K562 (cell line): ENCODE measurements around the gene WDR70. TPM values are rescaled to one million over a fixed set of nuclear protein-coding genes. Genes with fewer than 3 reads are reported as not detected.
"Not testable (repeated sequence)": the region's sequence is repeated elsewhere in the genome, so short reads cannot be mapped to it uniquely, and the experiment has no call there.

Experiments used
- BCLAF1 ChIP-seq, 2 experiments: fragments of 450-650 bp in 1 of 2; IDR thresholded peaks; 2 replicates each; pipeline ENCODE4 v1.6.1; 2011 to 2017; ENCODE audit warnings: low read depth in 2 of 2, antibody characterized with exemption in 1 of 2, borderline replicate concordance in 1 of 2, low read length in 1 of 2, mild to moderate bottlenecking in 1 of 2, mixed read lengths in 1 of 2; ENCODE audit not compliant: control insufficient read depth in 1 of 2
- CBX3 ChIP-seq, 2 experiments: IDR thresholded peaks; 1 replicate in 1 of 2; 2 replicates in 1 of 2; pipeline ENCODE4 v1.6.1; 2012; ENCODE audit warnings: inconsistent platforms in 2 of 2, low read length in 2 of 2, borderline replicate concordance in 1 of 2, control low read depth in 1 of 2
- CCNT2 ChIP-seq: IDR thresholded peaks from 2 replicates; pipeline ENCODE4 v1.6.1; 2011; ENCODE audit warnings: borderline replicate concordance, low read depth, mild to moderate bottlenecking, moderate library complexity, mixed read lengths, low read length; ENCODE audit not compliant: insufficient read length; ENCODE audit errors: extremely low read depth
- ELF1 ChIP-seq: fragments of 200-800 bp; sonication (Bioruptor generic); IDR thresholded peaks from 2 replicates; pipeline ENCODE4 v1.6.1; 2016; ENCODE audit warnings: missing genetic modification characterization, missing compliant biosample characterization
- EP400 ChIP-seq: fragments of 450-650 bp; IDR thresholded peaks from 2 replicates; pipeline ENCODE4 v1.6.1; 2017; ENCODE audit warnings: antibody characterized with exemption, mild to moderate bottlenecking, moderate library complexity
- JUND ChIP-seq, 2 experiments: IDR thresholded peaks; 2 replicates in 1 of 2; 3 replicates in 1 of 2; pipeline ENCODE4 v1.6.1; 2011; ENCODE audit warnings: borderline replicate concordance in 2 of 2, low read depth in 2 of 2, low read length in 2 of 2, improper control_type of control experiment in 1 of 2, missing biosample characterization in 1 of 2, missing genetic modification characterization in 1 of 2, missing genetic modification reagents in 1 of 2
- NR2C2 ChIP-seq, 2 experiments: fragments of 200-800 bp in 1 of 2; sonication (Bioruptor generic) in 1 of 2; sonication (generic) in 1 of 2; formaldehyde crosslinking in 1 of 2; IDR thresholded peaks; 2 replicates each; pipeline versions ENCODE4 v1.6.1 to v1.8.0; 2016 to 2022; ENCODE audit warnings: mild to moderate bottlenecking in 1 of 2, missing compliant biosample characterization in 1 of 2, missing genetic modification characterization in 1 of 2, missing genetic modification reagents in 1 of 2
- POLR2G ChIP-seq: fragments of 200-400 bp; formaldehyde crosslinking; IDR thresholded peaks from 2 replicates; pipeline ENCODE4 v1.6.1; 2017; ENCODE audit warnings: low read depth, mild to moderate bottlenecking, antibody characterized with exemption, low read length, moderate library complexity
- POLR2H ChIP-seq: IDR thresholded peaks from 2 replicates; pipeline ENCODE4 v1.6.1; 2016; ENCODE audit warnings: missing genetic modification characterization, low read depth, mild to moderate bottlenecking, control low read depth, missing compliant biosample characterization, moderate library complexity
- SOX6 ChIP-seq: fragments of 450-650 bp; IDR thresholded peaks from 2 replicates; pipeline ENCODE4 v1.6.1; 2014; ENCODE audit warnings: mild to moderate bottlenecking
- TCF7 ChIP-seq: sonication (generic); IDR thresholded peaks from 2 replicates; pipeline ENCODE4 v1.6.1; 2016; ENCODE audit warnings: antibody characterized with exemption, borderline replicate concordance
- ZBTB40 ChIP-seq, 2 experiments: fragments of 450-650 bp in 1 of 2; sonication (generic) in 1 of 2; formaldehyde crosslinking in 1 of 2; IDR thresholded peaks; 2 replicates each; pipeline versions ENCODE4 v1.7.1 to v1.9.0; 2016 to 2022; ENCODE audit warnings: inconsistent platforms in 1 of 2, mild to moderate bottlenecking in 1 of 2, missing genetic modification reagents in 1 of 2
- ZKSCAN1 ChIP-seq: fragments of 150-350 bp; IDR thresholded peaks from 2 replicates; pipeline ENCODE4 v1.6.1; 2016; ENCODE audit warnings: low read depth, low read length
- polyA plus RNA-seq, 8 experiments: library from polyadenylated mRNA; depleted of rRNA in 4 of 8; stranded (reverse) in 5 of 8; unstranded in 3 of 8; fragments of >200 nt; fragmentation: Nextera tagmentation in 2 of 8; fragmentation: Illumina TruSeq in 1 of 8; extraction: Ambion mirVana in 2 of 8; extraction: Trizol in 1 of 8; gene quantifications; 2 replicates each; pipeline versions ENCODE4 v1.2.1 to v1.2.3, GENCODE V29; 2011 to 2014; ENCODE audit warnings: inconsistent platforms in 1 of 8, missing spikeins in 1 of 8
- total RNA-seq, 7 experiments: library from RNA; depleted of rRNA in 6 of 7; stranded (reverse); fragments of >200 nt in 6 of 7; fragmentation: Illumina TruSeq in 2 of 7; extraction: Trizol in 2 of 7; gene quantifications; 2 replicates each; pipeline versions ENCODE4 v1.2.1 to v1.2.3, GENCODE V29; 2011 to 2021; ENCODE audit warnings: low replicate concordance in 1 of 7

Gene WDR70
- total and polyA plus RNA-seq, 9 of the 15 experiments (the other 6 are each of a cell fraction or from before 2014, with no cell fraction given) = 16.8 to 46.6 (median 38.8) TPM

GRCh38 chr5:37379100-37379628 is at the start of gene WDR70 (continued):
- not testable (repeated sequence) for TF ChIP-seq NR2C2 (CRISPR knock-in tag; IDR thresholded peaks at IDR 0.05); ZBTB40 (CRISPR knock-in tag; IDR thresholded peaks at IDR 0.05); JUND (tag; IDR thresholded peaks at IDR 0.05; ENCODE audit: borderline replicate concordance, low read depth, low read length)
- peak; percentile 44; the same call in 1 of the 2 replicates for TF ChIP-seq NR2C2 (tag; IDR thresholded peaks at IDR 0.05)
- TF ChIP-seq POLR2G = peak; percentile 95
- TF ChIP-seq CBX3 (IDR thresholded peaks at IDR 0.05; ENCODE audit: borderline replicate concordance in 1 of 2, low read length in 2 of 2) = peak in 1 of 2 experiments; percentile 90; a peak in 2 of 3 replicates
- TF ChIP-seq ELF1 (tag) = peak; percentile 63
- 0 out of 4 replicates have a peak, but pooled peaks of 1 of the 2 experiments have one; percentile 74 for TF ChIP-seq BCLAF1 (IDR thresholded peaks at IDR 0.05; ENCODE audit: borderline replicate concordance in 1 of 2, control insufficient read depth in 1 of 2, low read depth in 2 of 2, low read length in 1 of 2)
- TF ChIP-seq TCF7 = peak; percentile 66; the same call in 1 of the 2 replicates
- 0 out of 2 replicates have a peak, but pooled peaks have one; percentile 10 for TF ChIP-seq SOX6
- peak; percentile 79 for TF ChIP-seq CCNT2
- peak; percentile 93 for TF ChIP-seq ZBTB40 (IDR thresholded peaks at IDR 0.05)
- TF ChIP-seq POLR2H (tag) = 0 out of 2 replicates have a peak, but pooled peaks have one; percentile 22
- TF ChIP-seq JUND (IDR thresholded peaks at IDR 0.05; ENCODE audit: borderline replicate concordance, low read depth, low read length) = peak; percentile 68
- peak; percentile 71 for TF ChIP-seq EP400
- peak; percentile 51; the same call in 1 of the 2 replicates for TF ChIP-seq ZKSCAN1
